ENCODE results near the gene STAMBP.
"Not testable (repeated sequence)": the region's sequence is repeated elsewhere in the genome, so short reads cannot be mapped to it uniquely, and the experiment has no call there.

STAMBP gene

DNA sequence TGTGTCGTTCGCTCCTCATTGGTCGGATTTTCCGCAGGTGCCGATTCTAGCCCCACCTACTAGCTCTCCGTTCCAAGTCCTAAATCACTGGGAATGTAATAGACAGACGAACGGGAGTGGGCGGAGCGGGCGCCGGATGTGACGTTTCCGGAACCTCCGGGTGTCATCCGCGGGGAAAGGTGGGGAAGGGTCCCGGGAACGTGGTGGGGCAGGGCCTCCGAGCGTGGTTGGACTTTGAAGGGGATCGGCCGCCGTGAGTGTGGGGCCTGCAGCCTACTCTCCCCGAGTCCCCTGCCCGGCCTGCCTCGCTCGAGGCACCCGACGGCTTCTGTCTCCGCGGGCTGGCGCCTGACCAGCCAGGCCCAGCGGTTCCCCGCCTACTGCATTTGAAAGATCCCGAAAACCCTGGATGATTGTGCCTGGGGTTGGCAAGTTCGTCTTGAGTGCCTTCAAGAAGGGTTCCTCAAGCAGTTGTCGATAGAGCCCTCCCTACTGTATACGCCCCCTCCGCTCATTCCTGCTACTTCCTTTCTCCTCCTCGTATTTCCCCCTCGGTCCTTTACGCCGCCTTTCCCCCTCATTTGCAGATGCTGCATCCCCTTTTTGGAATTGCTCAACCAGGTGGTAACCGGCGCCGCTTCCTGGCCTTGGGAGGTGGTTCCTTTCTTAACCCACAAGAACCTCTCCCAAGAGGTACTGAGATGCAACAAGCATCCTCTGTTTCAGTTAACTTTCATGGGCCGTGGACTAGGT, at the start of gene STAMBP:
TSS of gene STAMBP (plus strand) at position 144 of the 753 bp plus-strand sequence. CDS start 1,896 bp downstream, outside the sequence.
- DNase-seq = peak; percentile 93 to 97

DNA sequence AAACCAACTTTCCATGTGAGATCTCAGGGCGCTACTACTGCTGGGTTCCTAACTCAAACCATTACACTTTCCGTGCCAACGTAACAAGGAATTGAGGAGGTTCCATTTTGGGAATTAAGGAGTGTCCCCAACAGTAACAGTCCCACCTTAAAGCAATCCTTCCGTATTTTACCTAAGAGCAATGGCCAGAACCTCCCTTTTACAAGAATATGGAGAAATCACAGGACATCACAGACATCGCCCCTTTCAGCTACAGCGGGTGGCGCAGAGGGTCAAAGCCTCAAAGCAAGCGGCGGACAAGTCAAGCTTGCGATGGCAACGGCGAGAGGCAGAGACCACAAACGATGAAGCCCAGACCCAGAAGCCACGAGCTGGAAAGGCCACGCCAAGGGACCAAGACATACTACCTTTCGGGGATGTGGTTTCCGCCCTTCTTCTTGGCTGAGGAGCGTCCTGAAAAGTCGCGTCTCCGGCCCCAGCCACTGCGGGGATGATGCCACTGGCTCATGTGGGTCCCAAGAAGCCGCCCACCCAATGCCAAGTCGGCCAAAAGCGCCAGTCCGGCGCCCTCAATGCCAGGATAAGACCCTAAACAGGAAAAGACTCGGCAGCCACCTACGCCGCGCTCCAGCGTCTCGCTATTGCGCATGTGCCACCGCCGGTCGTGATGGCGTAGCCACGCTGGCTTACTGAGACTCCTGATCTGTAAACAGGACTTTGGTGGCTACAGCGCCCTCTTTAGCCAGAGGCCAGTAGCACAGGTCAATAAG, 49.1 kb upstream of the STAMBP start, which contains the start of gene DUSP11:
TSS of gene DUSP11 (minus strand) at position 637 of the 770 bp plus-strand sequence. CDS start at position 508, 129 bp downstream.
- DNase-seq = peak; percentile 96 to 98

DNA sequence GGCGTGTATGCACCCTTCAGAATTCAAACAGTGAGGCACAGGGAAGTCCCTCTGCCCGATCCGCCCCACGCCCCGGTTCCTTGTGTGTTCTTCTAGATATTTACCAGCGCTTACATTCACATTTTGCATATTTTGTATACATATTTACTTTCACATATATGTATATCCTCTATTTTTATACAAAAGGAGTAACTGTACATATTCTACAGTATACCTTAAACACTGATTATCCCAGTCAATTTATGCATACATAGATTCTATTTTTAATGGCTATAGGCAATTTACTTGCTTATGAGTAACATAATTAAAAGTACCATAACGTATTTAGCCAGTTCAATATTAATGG, 48.6 kb upstream of the STAMBP start:
- no peak for DNase-seq

DNA sequence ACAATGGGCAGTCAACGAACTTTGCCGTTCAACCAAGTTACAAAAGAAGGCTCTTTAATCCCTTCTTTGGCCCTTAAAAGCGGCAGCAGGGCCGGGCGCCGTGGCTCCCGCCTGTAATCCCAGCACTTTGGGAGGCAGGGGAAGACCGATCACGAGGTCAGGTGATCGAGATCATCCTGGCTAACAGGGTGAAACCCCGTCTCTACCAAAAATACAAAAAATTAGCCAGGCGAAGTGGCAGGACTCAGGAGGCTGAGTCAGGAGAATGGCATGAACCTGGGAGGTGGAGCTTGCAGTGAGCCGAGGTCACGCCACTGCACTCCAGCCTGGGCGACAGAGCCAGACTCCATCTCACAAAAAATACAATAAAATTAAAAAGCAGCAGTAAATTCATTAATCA, 45.4 kb upstream of the STAMBP start:
- DNase-seq = not testable (repeated sequence)

DNA sequence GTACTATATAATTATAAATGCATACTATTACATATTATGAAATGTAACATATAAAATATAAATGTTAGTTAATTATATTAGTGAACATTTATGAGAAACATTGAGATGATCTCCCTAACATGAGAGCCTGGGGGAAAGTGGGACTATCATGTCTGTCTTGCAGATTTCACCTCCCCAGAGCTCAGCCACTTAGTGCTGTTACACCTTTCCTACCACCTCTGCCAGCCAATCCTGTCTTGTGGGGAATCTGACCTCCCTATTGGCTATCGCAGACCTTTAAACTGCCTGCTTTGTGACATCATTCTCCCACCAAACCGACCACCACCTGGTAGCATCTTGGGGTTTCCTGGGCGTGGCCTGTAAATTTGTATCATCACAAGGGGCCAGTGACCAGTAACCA, 44.9 kb upstream of the STAMBP start, which contains the start of gene C2orf78:
TSS of gene C2orf78 (plus strand) at position 301 of the 400 bp plus-strand sequence. CDS start 127 bp downstream, outside the sequence.
- DNase-seq = not testable (repeated sequence)

DNA sequence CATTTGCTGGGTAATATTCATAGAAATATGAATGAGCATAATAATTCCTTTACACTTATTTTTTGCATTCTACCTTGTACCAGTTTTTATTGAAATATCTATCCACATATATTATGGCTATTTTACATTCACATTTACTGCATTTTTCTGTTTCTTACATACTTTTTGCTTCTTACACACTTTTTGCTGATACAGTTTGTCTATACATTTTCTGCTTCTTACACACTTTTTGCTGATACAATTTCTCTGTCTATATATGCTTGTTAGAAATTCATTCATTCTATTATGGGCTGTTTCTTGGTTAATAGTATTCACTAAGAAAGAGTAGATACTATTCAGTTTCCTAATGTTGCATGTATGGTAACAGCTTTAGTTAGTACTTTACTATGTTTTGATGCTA, 16.9 kb upstream of the STAMBP start:
- DNase-seq = no peak

DNA sequence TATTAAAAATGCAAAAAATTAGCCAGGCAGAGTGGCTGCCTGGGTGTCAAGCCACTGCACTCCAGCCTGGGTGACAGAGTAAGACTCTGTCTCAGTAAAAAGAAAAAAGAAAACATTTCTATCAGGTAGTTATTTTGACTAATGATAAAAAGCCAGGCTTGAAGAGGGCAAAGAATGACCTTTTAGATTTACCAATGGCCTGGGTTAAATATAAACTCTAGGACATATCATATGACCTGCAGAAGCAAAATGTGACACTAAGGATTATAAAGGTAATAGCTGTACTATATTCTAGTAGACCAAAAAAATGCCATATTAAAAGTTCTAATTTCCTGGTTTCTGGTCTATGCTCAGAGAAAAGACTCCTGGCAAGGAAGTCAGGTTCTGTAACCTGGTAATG, 16.1 kb upstream of the STAMBP start:
- DNase-seq = no peak

DNA sequence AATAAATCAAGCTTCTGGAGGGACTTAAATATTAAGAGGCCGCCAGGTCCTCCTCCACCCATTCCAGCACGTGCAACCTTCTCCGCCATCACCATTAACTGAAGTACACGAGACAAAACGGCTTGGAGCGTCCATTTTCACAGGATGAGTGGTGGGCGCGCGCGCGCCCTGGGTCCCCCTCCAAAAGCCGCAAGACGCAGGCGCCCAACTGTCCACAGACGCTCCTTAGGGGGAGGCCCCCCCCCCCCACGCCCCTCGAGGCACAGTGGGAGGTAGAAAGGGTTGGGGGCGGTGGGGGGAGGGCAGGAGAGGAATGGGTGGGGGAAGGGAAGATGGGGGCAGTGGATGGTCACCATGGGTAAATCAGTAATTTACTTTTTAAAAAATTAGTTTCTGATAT, 10.5 kb upstream of the STAMBP start:
- DNase-seq = no peak

DNA sequence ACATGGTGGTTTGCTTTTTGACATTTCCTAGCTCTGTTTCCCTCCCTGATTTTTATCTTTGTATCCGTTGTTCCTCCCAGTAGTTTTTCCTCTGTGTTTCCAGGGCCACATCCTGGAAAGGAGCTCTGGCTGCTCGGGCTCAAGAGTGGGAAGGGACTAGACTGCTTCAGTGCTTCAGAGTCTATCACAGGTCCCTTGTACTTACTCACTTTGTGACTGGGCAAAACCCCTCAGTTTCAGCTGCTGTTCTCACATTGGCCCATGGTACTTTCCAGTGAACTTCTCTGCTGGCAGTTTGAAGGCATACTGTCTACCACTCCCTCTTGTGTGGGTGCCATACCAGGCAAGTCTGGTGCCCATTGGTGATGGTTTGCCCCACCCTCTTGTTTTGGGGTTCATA, 7.5 kb upstream of the STAMBP start:
- no peak for DNase-seq

DNA sequence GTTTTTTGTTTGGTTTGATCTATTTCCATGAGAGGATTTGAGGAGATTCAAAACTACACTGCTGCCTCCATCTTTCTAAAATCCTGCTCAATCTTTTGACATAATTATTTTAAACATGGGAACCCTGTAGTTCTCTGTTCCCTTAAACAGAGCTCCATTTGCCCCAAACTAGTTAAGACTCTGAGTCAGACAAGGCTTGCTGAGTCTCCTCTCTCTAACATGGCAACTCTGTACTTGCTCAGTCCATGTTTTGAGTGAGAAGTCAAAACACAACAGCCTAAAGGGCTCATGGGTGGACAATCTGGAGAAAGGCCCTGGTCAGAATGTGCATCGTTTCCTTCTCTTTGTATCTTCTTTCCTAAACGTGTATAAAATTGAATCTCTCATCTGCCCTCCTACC, 7.1 kb upstream of the STAMBP start:
- DNase-seq = no peak

DNA sequence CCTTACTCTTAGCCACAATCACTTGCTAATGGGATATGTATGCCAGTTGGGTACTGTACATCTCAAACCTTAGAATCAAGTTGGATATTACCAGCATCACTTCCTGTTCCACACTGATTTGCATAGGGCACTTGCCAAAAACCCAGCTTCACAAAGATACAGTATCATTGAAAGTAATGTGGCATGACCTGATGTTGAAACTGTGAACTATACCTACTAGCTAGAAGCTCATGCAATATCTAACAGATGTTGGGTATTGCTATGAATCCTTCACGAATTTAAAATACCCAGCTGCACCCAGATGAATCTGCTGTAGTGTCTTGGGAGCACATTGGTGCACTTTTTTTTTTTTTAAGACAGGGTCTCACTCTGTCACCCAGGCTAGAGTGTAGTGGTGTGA, 6.5 kb upstream of the STAMBP start:
- no peak for DNase-seq

DNA sequence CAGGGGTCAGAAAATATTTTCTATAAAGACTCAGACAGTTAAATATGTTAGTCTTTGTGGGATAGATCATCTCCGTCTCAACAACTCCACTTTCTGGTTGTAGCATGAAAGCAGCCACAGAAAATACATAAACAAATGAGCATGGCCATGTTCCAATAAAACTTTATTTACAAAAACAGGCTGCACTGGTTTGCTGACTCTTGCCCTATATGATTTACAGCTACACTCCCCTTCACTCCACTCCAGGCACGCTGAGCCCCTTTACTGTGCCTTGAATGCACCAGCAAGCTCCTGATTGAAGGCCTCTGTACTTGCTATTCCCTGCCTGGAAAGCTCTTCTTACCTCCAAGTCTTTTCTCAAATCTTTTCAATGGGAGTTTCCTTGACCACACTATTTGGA, 5.8 kb upstream of the STAMBP start:
- no peak for DNase-seq

DNA sequence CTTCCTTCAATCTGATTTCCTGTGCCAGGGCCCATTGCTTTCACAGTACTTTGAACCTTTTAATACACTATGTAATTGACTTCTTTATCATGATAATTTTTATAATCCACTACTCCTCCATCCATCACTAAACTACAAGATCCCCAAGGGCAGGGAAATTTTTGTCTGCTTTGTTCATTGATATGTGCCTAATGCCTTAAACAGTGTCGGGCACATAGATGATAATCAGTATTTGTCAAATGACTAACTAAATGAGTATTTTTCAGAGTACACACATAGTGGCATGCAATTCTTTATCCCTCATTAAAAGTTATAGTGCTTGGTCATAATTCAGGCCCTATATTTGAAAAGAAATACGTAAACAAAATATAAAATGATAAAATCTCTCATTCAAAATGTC, 5.3 kb upstream of the STAMBP start:
- no peak for DNase-seq

DNA sequence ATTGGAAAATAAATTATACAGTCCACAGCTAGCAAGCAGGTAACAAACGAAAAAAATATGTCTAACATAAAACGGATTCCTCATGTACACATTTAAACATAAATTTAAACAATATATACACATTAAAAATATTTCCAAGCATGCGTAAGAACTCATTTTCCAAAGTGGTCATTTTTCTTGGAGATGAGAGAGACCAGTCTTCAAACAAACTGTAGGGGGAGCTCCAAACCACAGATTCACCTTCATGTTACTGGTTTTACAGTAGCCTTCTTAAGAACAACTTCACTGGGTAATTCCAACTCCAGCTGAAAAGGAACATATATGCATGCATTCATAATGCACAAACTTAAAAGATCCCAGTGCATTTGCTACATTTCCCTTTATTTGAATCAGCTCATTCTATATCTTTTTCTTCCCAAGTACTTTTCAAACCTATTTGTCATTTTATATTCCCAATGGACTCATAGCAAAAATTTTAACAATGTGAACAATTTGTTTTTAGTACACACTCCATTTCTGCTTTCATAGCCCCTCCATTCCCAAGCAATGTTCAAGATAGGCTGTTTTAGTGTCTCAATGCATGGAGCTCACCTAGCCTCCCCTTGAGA, 4.7 kb upstream of the STAMBP start:
- peak; percentile 50 to 74 for DNase-seq

DNA sequence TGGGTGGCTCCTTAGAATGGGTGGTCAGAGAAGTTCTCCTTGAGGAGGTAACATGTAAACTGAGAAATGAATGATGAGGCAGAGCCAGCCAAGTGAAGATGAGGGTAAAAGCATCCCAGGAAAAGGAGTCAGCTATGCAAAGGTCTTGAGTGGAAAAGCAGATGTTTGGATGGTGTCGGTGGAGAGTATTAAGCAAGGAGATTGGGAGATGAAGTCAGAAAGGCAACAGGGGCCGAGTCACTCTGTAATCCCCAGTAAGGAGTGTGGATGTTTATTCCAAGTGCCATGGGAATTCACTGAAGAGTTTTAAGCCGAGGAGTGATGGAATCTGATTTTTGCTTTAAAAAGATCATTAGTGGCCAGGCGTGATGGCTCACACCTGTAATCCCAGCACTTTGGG, 3.4 kb upstream of the STAMBP start:
- DNase-seq = no peak

DNA sequence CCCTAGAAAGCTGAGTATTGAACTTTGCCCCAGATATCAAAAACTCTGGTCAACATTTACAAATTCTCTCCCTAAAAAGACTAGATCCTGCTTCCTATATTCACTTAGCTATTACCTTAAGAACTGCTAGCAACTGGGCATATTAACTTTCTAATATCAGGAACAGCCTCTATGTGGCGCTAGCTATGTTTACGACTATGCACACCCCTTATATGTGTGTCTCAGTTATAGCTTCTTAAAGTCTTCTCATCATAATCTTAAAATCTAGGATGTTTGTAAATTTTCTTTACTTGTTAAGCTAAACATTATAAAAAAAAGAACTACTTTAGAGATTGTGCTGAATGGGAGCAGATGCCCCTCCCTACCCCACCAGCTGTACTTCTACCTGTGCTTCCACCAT, 1.7 kb upstream of the STAMBP start:
- peak in 1 of 2 donors; percentile 29 for DNase-seq

DNA sequence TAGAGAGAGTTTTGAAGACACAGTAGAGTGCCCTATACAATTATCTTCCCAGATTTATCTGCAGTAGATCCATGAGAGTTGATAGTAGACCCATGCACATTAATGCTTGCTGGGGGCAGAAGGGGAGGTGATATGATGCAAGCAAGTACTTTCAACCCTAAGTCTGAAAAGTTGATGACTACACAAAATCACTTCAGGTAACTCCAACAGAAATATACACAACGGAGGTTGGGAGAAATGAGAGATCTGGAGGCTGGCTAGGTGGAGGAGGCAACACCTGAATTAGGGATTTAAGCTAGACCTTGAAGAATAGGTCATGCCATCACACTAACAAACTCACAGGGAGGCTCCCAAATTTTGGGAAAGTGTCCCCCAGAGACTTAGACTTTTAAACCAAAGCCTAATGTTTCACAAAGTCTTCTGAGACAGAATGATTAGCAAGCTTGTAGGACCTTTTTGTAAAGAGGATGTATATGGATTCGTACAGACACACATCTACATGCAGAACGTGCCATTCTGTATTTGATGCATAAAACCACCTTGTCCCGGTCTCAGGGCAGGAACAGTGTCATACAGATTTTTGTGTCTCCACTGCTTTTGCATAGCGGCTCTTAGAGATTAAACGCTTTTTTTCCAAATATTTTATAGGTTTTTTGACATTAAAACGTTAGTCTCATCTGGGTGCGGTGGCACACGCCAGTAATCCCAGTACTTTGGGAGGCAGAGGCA, 937 bp upstream of the STAMBP start:
- DNase-seq = no peak

DNA sequence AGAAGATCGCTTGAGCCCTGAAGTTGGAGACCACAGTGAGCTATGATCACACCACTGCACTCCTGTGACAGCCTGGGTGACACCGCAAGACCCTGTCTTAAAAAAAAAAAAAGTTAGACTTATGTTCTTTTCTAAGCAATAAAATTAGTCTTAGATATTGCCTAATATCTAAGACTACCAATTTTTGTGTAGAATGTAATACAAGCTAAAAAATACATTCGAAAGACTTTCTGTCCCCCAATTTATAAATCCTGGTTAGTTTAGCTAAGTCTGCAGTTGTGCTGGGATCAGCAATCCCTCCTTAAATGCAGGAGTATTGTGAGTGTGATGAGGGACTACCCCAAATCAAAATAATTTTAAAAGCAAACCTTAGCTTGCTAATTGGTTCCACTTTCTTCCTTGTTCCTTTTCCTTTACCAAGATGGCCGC, 358 bp upstream of the STAMBP start:
- no peak for DNase-seq

DNA sequence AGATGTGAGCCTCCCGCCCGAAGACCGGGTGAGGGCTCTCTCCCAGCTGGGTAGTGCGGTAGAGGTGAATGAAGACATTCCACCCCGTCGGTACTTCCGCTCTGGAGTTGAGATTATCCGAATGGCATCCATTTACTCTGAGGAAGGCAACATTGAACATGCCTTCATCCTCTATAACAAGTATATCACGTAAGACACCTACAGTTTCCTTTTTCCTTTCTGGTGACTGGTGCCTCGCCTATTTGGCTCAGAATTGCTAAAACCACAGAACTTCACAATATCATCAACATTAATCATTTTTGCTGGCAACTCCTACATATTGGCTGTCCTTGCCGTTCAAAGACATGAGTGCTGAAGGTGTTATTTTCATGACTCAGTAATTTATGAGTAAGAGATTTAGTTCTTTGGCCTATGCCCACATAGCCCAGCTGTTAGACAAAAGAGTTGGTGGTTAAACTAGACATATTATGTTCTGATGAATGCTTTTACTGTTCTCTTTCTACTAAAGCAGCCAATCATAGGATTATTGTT, 2.2 kb downstream of the STAMBP start:
- peak in 1 of 2 donors; percentile 51 for DNase-seq

DNA sequence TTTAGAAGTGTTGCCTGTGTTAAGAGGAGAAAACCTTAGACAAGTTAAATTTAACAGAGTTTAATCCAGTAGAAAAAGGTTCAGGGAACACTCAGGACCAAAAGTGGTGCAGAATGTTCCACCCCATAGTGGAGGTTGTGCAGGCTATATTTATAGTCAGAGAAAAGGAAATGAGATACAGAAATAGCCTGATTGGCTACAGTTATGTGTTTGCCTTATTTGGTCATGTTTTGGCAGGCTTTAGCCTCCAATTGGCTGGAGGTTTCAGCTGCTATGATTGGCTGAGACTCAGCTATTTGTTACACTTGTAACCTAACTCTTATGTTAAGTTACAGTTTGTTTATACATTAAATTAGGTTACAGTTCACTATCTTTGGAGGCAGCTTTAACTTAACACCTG, 4.2 kb downstream of the STAMBP start:
- peak in 1 of 2 donors; percentile 10 for DNase-seq

DNA sequence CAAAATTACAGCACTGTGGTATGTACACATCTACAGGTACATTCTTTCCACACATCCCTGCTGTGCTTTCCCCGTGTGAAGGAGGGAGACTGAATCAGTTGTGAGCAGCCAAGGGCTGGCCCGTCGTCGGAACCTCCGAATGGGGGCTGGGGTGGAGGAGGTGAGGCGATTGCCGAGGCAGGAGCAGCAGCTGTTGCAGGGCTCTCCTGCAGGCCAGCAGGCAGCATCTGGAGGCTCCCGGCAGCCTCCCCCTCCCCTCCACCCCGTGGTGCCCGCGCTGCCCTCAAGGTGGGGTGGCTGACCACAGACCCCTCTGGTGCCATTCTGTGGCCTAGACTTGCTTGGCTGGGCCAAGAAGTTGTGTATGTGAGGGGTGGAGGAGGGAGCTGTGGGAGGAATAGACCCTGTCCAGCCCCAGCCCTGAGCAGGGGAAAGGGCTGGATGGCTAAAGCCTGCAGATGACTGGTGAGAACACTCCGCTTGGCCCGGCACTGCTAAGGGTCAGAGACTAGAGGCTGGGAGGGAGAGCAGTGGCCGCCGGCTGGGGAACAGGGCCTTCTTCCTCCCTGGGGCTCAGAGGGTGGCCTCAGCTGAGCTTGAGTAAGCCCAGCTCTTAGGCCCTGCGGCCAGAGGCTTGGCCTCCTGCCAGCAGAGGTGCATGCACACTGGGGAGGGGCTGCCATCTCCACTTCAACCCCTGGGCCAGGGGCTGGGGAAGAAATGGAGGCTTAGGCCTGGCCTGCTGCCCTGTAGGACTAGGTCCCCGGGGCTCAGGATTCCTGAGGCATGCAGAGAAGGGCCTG, 7.6 kb downstream of the STAMBP start:
- no peak for DNase-seq
